ENCODE data around the gene FXYD6. TPM values are rescaled to one million over a fixed set of nuclear protein-coding genes. Genes with fewer than 3 reads are reported as not detected.

The FXYD6 gene
- total and polyA plus RNA-seq, 9 donors: 119 to 445 (median 264) TPM

DNA sequence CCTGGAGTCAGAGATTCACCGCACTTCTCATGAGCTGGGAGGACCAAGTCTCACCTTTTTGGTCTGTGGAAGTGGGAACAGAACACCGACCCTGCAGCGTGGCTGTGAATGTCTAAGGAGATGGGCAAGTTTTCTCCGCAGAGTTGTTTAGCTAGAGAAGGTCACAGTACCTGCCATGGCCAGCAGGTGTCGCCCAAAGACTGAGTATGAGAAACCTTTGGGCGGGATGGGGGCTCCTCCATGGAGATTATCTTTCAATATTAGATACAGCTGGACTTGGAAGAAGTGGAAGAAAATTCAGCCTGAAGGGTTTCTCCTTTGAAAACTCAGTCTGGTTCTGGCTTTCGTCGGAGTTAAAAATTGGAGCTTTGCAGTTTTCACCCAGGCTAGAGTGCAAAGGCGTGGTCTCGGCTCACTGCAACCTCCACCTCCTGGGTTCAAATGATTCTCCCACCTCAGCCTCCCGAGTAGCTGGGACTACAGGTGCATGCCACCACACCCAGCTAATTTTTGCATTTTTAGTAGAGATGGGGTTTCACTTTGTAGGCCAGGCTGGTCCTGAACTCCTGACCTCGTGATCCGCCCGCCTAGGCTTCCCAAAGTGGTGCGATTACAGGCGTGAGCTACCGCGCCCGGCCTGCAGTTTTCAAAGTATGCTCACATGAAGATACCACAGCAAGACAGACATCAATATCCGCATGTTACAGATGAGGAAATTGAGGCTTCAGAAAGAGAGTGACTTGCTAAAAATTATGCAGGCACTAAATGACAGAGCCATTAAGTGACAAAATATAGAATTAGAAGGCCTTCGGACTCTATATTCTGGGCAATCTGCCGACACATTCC is 68.8 kb downstream of the FXYD6 start:
- Histone ChIP-seq H3K4me3 (no peak overlapping the region), H3K36me3 (no peaks in the 10 kb centered on the region), H3K27ac (no peak overlapping the region), H3K9me3 (no peaks in the 10 kb centered on the region), H3K27me3 (no peaks in the 10 kb centered on the region), H3K4me1 (ENCODE audit: insufficient read depth) (peaks cover 4% of the 10 kb centered on the region)
- 56 to 60% (median 58%) methylated on average over 22 of the region's 22 CpGs for WGBS, 3 donors
- TF ChIP-seq, protein P1, sequence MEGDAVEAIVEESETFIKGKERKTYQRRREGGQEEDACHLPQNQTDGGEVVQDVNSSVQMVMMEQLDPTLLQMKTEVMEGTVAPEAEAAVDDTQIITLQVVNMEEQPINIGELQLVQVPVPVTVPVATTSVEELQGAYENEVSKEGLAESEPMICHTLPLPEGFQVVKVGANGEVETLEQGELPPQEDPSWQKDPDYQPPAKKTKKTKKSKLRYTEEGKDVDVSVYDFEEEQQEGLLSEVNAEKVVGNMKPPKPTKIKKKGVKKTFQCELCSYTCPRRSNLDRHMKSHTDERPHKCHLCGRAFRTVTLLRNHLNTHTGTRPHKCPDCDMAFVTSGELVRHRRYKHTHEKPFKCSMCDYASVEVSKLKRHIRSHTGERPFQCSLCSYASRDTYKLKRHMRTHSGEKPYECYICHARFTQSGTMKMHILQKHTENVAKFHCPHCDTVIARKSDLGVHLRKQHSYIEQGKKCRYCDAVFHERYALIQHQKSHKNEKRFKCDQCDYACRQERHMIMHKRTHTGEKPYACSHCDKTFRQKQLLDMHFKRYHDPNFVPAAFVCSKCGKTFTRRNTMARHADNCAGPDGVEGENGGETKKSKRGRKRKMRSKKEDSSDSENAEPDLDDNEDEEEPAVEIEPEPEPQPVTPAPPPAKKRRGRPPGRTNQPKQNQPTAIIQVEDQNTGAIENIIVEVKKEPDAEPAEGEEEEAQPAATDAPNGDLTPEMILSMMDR (IDR thresholded peaks at IDR 0.05): peak; percentile 72 to 87 (median 86)
- TF ChIP-seq POLR2A (IDR thresholded peaks at IDR 0.05): no peak
- peak; percentile 60 to 86 (median 82) for DNase-seq
- intact Hi-C loops (cut with DNase I): loop anchor here in 3 of 4 donors (5.0 to 10.0 kb wide), 3 partner anchors 245 to 383 kb away; no protein-coding TSS in a partner anchor

DNA sequence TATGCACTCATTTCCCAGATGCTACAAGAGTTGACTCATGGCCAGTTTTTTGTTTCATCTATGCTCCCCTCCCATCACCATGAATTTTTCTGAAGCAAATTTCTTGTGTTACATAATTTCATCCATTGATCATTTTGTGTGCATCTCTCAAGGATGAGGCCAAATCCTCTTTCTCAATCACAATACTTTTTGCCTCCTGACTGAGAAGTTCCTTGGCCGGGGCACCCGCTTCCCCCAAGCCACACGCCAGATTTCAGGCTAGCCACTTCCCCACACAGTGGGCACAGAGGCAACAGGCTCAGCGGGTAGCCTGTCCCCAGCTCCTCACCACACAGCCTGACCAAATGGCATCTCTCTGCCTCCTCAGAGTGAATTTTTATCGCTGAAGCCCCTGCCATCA is 69.6 kb downstream of the FXYD6 start:
- no peaks in the 10 kb centered on the region for H3K9me3 ChIP-seq
- WGBS, 3 donors: 89 to 96% (median 93%) methylated on average over 5 of the region's 5 CpGs
- no peak overlapping the region for H3K4me3 ChIP-seq
- no peak for DNase-seq
- peaks cover 4% of the 10 kb centered on the region for H3K4me1 ChIP-seq (ENCODE audit: insufficient read depth)
- H3K27me3 ChIP-seq: no peaks in the 10 kb centered on the region
- no peaks in the 10 kb centered on the region for H3K36me3 ChIP-seq
- no peak overlapping the region for H3K27ac ChIP-seq
- intact Hi-C loops (cut with DNase I): loop anchor here in 3 of 4 donors (5.0 to 10.0 kb wide), 3 partner anchors 245 to 382 kb away; no protein-coding TSS in a partner anchor
- TF ChIP-seq EP300 (IDR thresholded peaks at IDR 0.05) (no peak), POLR2A (IDR thresholded peaks at IDR 0.05) (no peak)
- TF ChIP-seq, protein P1 (IDR thresholded peaks at IDR 0.05): no peak

DNA sequence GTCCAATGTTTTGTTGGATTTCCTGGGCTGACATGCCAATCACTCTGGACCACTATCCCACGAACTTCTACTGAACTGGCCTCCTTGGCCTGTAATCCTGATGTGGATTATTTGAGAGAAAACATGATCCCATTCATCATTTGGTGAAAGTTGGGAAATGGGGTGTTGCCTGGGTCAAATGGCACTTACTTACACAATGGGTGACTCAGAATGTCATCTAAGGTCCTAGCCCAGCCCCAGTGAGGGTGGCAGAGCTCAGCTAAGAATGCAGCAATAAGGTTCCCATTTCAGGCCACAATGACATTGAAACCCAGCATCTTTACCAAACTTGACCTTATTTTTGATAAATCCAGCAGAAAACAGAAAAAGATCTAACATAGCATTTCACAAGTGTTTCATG is 71.4 kb downstream of the FXYD6 start:
- no peak overlapping the region for H3K27ac ChIP-seq
- 61 to 78% (median 74%) methylated on average over 1 of the region's 1 CpG for WGBS, 3 donors
- intact Hi-C loops (cut with DNase I): loop anchor here in 3 of 4 donors (5.0 to 10.0 kb wide), 3 partner anchors 247 to 380 kb away; no protein-coding TSS in a partner anchor

DNA sequence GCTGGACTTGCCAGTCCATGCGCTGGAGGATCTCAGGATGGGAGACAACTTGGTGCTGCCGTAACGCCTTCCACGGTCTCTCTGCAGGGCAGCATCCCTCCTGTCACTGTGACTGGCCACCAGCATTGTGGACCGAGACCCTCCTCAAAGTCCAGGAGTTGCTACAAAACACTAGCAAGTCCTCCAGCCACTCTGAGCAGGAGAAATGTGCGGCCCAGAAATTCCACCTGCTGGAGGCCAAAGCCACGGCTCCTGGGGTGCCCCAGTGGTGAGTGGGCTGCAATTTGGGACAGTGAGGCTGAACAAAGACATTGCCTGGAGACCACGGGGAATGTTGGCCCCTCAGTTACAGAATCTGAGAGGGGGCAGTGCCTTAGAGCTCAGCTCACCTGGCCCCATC is 72.6 kb downstream of the FXYD6 start:
- H3K4me3 ChIP-seq: no peak overlapping the region
- no peaks in the 10 kb centered on the region for H3K4me1 ChIP-seq (ENCODE audit: insufficient read depth)
- no peak overlapping the region for H3K27ac ChIP-seq
- H3K9me3 ChIP-seq: no peaks in the 10 kb centered on the region
- no peaks in the 10 kb centered on the region for H3K36me3 ChIP-seq
- TF ChIP-seq, protein P1 (IDR thresholded peaks at IDR 0.05): no peak
- TF ChIP-seq POLR2A (IDR thresholded peaks at IDR 0.05) (no peak), EP300 (IDR thresholded peaks at IDR 0.05) (no peak)
- no peaks in the 10 kb centered on the region for H3K27me3 ChIP-seq
- intact Hi-C loops (cut with DNase I): loop anchor here in 2 of 4 donors (2.0 to 10.0 kb wide), 2 partner anchors 55 to 379 kb away; no protein-coding TSS in a partner anchor
- WGBS, 3 donors: 95 to 96% (median 95%) methylated on average over 8 of the region's 8 CpGs
- DNase-seq: no peak

More for the DNA sequence above, 71.4 kb downstream of the FXYD6 start:
- no peaks in the 10 kb centered on the region for H3K27me3 ChIP-seq
- no peaks in the 10 kb centered on the region for H3K9me3 ChIP-seq
- TF ChIP-seq, protein P1 (IDR thresholded peaks at IDR 0.05): no peak
- TF ChIP-seq EP300 (IDR thresholded peaks at IDR 0.05) (no peak), POLR2A (IDR thresholded peaks at IDR 0.05) (no peak)
- no peak overlapping the region for H3K4me3 ChIP-seq
- no peak for DNase-seq
- H3K36me3 ChIP-seq: no peaks in the 10 kb centered on the region
- peaks cover 4% of the 10 kb centered on the region for H3K4me1 ChIP-seq (ENCODE audit: insufficient read depth)
